Measurements from ENCODE around the gene SCARB1. TPM values are rescaled to one million over a fixed set of nuclear protein-coding genes. Genes with fewer than 3 reads are reported as not detected.

The SCARB1 gene
- total RNA-seq, 1 donor from 2014 or later, result 17.9 TPM

GRCh38 chr12:124796303-124796960, 67.2 kb downstream of the SCARB1 start:
- DNase-seq (ENCODE audit: low spot score), result no peak
- H3K36me3 Mint-ChIP-seq (ENCODE audit: low read depth), result no peaks in the 10 kb centered on the region
- no peak overlapping the region for H3K4me3 Mint-ChIP-seq
- H3K4me1 Mint-ChIP-seq (ENCODE audit: low read depth), result peaks cover 18% of the 10 kb centered on the region
- intact Hi-C loops (cut with micrococcal nuclease), result no loop called here
- no peaks in the 10 kb centered on the region for H3K9me3 Mint-ChIP-seq
- H3K27ac Mint-ChIP-seq, result no peak overlapping the region
- H3K27me3 Mint-ChIP-seq (ENCODE audit: insufficient read depth), result no peaks in the 10 kb centered on the region

- no peak overlapping the region for H3K27ac Mint-ChIP-seq
- intact Hi-C loops (cut with micrococcal nuclease), result no loop called here
- DNase-seq (ENCODE audit: low spot score), result no peak
- no peak overlapping the region for H3K4me3 Mint-ChIP-seq
- H3K27me3 Mint-ChIP-seq (ENCODE audit: insufficient read depth), result no peaks in the 10 kb centered on the region
- peaks cover 3% of the 10 kb centered on the region for H3K36me3 Mint-ChIP-seq (ENCODE audit: low read depth)
- no peaks in the 10 kb centered on the region for H3K9me3 Mint-ChIP-seq
- H3K4me1 Mint-ChIP-seq (ENCODE audit: low read depth), result peaks cover 18% of the 10 kb centered on the region
Measured at GRCh38 chr12:124795081-124795948, 68.3 kb downstream of the SCARB1 start.

GRCh38 chr12:124792961-124793441, 70.7 kb downstream of the SCARB1 start:
- no peak for DNase-seq (ENCODE audit: low spot score)
- no peak overlapping the region for H3K27ac Mint-ChIP-seq
- intact Hi-C loops (cut with micrococcal nuclease), result no loop called here
- H3K27me3 Mint-ChIP-seq (ENCODE audit: insufficient read depth), result no peaks in the 10 kb centered on the region
- H3K9me3 Mint-ChIP-seq, result no peaks in the 10 kb centered on the region
- H3K36me3 Mint-ChIP-seq (ENCODE audit: low read depth), result peaks cover 3% of the 10 kb centered on the region
- H3K4me3 Mint-ChIP-seq, result no peak overlapping the region
- H3K4me1 Mint-ChIP-seq (ENCODE audit: low read depth), result peaks cover 18% of the 10 kb centered on the region

GRCh38 chr12:124792156-124792555, 71.5 kb downstream of the SCARB1 start:
- Mint-ChIP-seq H3K4me1 (ENCODE audit: low read depth) (peaks cover 18% of the 10 kb centered on the region), H3K27ac (no peak overlapping the region), H3K9me3 (no peaks in the 10 kb centered on the region), H3K4me3 (no peak overlapping the region), H3K36me3 (ENCODE audit: low read depth) (peaks cover 3% of the 10 kb centered on the region), H3K27me3 (ENCODE audit: insufficient read depth) (no peaks in the 10 kb centered on the region)
- intact Hi-C loops (cut with micrococcal nuclease), result no loop called here
- DNase-seq (ENCODE audit: low spot score), result no peak

GRCh38 chr12:124790650-124791400, 72.8 kb downstream of the SCARB1 start:
- H3K36me3 Mint-ChIP-seq (ENCODE audit: low read depth), result peaks cover 3% of the 10 kb centered on the region
- DNase-seq (ENCODE audit: low spot score), result no peak
- intact Hi-C loops (cut with micrococcal nuclease), result no loop called here
- H3K27ac Mint-ChIP-seq, result no peak overlapping the region
- H3K27me3 Mint-ChIP-seq (ENCODE audit: insufficient read depth), result no peaks in the 10 kb centered on the region
- no peaks in the 10 kb centered on the region for H3K9me3 Mint-ChIP-seq
- peaks cover 6% of the 10 kb centered on the region for H3K4me1 Mint-ChIP-seq (ENCODE audit: low read depth)
- H3K4me3 Mint-ChIP-seq, result no peak overlapping the region

- Mint-ChIP-seq H3K27ac (no peak overlapping the region), H3K4me3 (no peak overlapping the region), H3K4me1 (ENCODE audit: low read depth) (no peaks in the 10 kb centered on the region), H3K9me3 (no peaks in the 10 kb centered on the region), H3K27me3 (ENCODE audit: insufficient read depth) (no peaks in the 10 kb centered on the region), H3K36me3 (ENCODE audit: low read depth) (peaks cover 5% of the 10 kb centered on the region)
- intact Hi-C loops (cut with micrococcal nuclease), result no loop called here
- DNase-seq (ENCODE audit: low spot score), result no peak
Measured at GRCh38 chr12:124788936-124789555, 74.6 kb downstream of the SCARB1 start.

- intact Hi-C loops (cut with micrococcal nuclease), result no loop called here
- Mint-ChIP-seq H3K27me3 (ENCODE audit: insufficient read depth) (no peaks in the 10 kb centered on the region), H3K4me3 (no peak overlapping the region), H3K4me1 (ENCODE audit: low read depth) (no peaks in the 10 kb centered on the region), H3K27ac (no peak overlapping the region), H3K36me3 (ENCODE audit: low read depth) (peaks cover 4% of the 10 kb centered on the region), H3K9me3 (no peaks in the 10 kb centered on the region)
- DNase-seq (ENCODE audit: low spot score), result no peak
Measured at GRCh38 chr12:124786061-124786964, 77.4 kb downstream of the SCARB1 start.

GRCh38 chr12:124784871-124785572, 78.6 kb downstream of the SCARB1 start:
- no peak overlapping the region for H3K27ac Mint-ChIP-seq
- H3K36me3 Mint-ChIP-seq (ENCODE audit: low read depth), result peaks cover 2% of the 10 kb centered on the region
- intact Hi-C loops (cut with micrococcal nuclease), result no loop called here
- no peaks in the 10 kb centered on the region for H3K4me1 Mint-ChIP-seq (ENCODE audit: low read depth)
- no peak overlapping the region for H3K4me3 Mint-ChIP-seq
- no peaks in the 10 kb centered on the region for H3K9me3 Mint-ChIP-seq
- no peak for DNase-seq (ENCODE audit: low spot score)
- H3K27me3 Mint-ChIP-seq (ENCODE audit: insufficient read depth), result no peaks in the 10 kb centered on the region

- intact Hi-C loops (cut with micrococcal nuclease), result no loop called here
- DNase-seq (ENCODE audit: low spot score), result no peak
- Mint-ChIP-seq H3K9me3 (no peaks in the 10 kb centered on the region), H3K27me3 (ENCODE audit: insufficient read depth) (no peaks in the 10 kb centered on the region), H3K4me3 (no peak overlapping the region), H3K27ac (no peak overlapping the region), H3K36me3 (ENCODE audit: low read depth) (peaks cover 2% of the 10 kb centered on the region), H3K4me1 (ENCODE audit: low read depth) (no peaks in the 10 kb centered on the region)
Measured at GRCh38 chr12:124783087-124783486, 80.6 kb downstream of the SCARB1 start.

GRCh38 chr12:124782132-124782531, 81.5 kb downstream of the SCARB1 start:
- H3K27ac Mint-ChIP-seq, result no peak overlapping the region
- intact Hi-C loops (cut with micrococcal nuclease), result no loop called here
- H3K9me3 Mint-ChIP-seq, result no peaks in the 10 kb centered on the region
- peaks cover 2% of the 10 kb centered on the region for H3K36me3 Mint-ChIP-seq (ENCODE audit: low read depth)
- no peak overlapping the region for H3K4me3 Mint-ChIP-seq
- no peak for DNase-seq (ENCODE audit: low spot score)
- H3K27me3 Mint-ChIP-seq (ENCODE audit: insufficient read depth), result no peaks in the 10 kb centered on the region
- H3K4me1 Mint-ChIP-seq (ENCODE audit: low read depth), result no peaks in the 10 kb centered on the region

- H3K4me3 Mint-ChIP-seq, result no peak overlapping the region
- H3K4me1 Mint-ChIP-seq (ENCODE audit: low read depth), result peaks cover 2% of the 10 kb centered on the region
- H3K27me3 Mint-ChIP-seq (ENCODE audit: insufficient read depth), result no peaks in the 10 kb centered on the region
- H3K27ac Mint-ChIP-seq, result no peak overlapping the region
- H3K9me3 Mint-ChIP-seq, result no peaks in the 10 kb centered on the region
- intact Hi-C loops (cut with micrococcal nuclease), result no loop called here
- no peak for DNase-seq (ENCODE audit: low spot score)
- peaks cover 2% of the 10 kb centered on the region for H3K36me3 Mint-ChIP-seq (ENCODE audit: low read depth)
Measured at GRCh38 chr12:124780752-124781685, 82.6 kb downstream of the SCARB1 start.

All from activated T-helper 1 cell treated with anti-CD3 and anti-CD28 coated beads, Interleukin-12 subunit alpha, Interleukin-12 subunit beta, Interleukin-2, Interleukin-4 antibody, amounts not matched to agents 30 ng/mL and 10 ng/mL and 1 ng/mL, durations not matched to agents 14 hours and 24 hours and 36 hours (primary cell).